Gastrocnemius medialis (tissue), 4 donors: ENCODE data around the gene PJVK. TPM values are rescaled to one million over a fixed set of nuclear protein-coding genes. Genes with fewer than 3 reads are reported as not detected.
A peak's percentile ranks its signal among the peaks of the same experiment; 100 is the strongest.

Experiments
- ATAC-seq, 2 donors: fragments of 150-250 bp; one replicate each; pipeline ENCODE4 v1.9.1; 2016
- DNase-seq, 2 donors: peaks; one replicate each; pipeline ENCODE4 v3.0.0-alpha.2; 2019
- H3K27ac ChIP-seq, 4 donors: fragments of 200-600 bp; sonication (generic); 1 replicate in 1 of 4; 2 replicates in 3 of 4; pipeline ENCODE4 v1.5.1; 2016 to 2018; ENCODE audit warnings: mild to moderate bottlenecking in 2 of 4, moderate library complexity in 1 of 4
- H3K27me3 ChIP-seq, 3 donors: fragments of 200-600 bp; sonication (generic) in 2 of 3; 1 replicate in 1 of 3; 2 replicates in 2 of 3; pipeline versions ENCODE4 v1.5.1 to v1.6.0; 2016 to 2019; ENCODE audit warnings: mild to moderate bottlenecking in 1 of 3, moderate library complexity in 1 of 3
- H3K36me3 ChIP-seq, 2 donors: fragments of 200-600 bp; sonication (generic) in 1 of 2; one replicate each; pipeline ENCODE4 v1.5.1; 2017 to 2018
- H3K4me1 ChIP-seq, 2 donors: fragments of 200-600 bp; sonication (generic) in 1 of 2; one replicate each; pipeline ENCODE4 v1.5.1; 2016 to 2017; ENCODE audit warnings: mild to moderate bottlenecking in 2 of 2
- H3K4me3 ChIP-seq, 4 donors: fragments of 200-600 bp; sonication (generic) in 3 of 4; 1 replicate in 1 of 4; 2 replicates in 3 of 4; pipeline ENCODE4 v1.5.1; 2016 to 2019; ENCODE audit warnings: mild to moderate bottlenecking in 2 of 4
- H3K9me3 ChIP-seq, 3 donors: fragments of 200-600 bp; sonication (generic) in 2 of 3; 1 replicate in 1 of 3; 2 replicates in 2 of 3; pipeline ENCODE4 v1.5.1; 2016 to 2019
- POLR2A ChIP-seq, 2 donors: fragments of 450-650 bp; IDR thresholded peaks; one replicate each; pipeline ENCODE4 v1.6.1; 2017; ENCODE audit warnings: antibody characterized with exemption in 2 of 2, mild to moderate bottlenecking in 2 of 2, moderate library complexity in 2 of 2
- in situ Hi-C, 4 donors: fragments of 200-750 bp; cut with MboI; loops; one replicate each; pipeline versions ENCODE4 v1.15.0 to v1.8.0; 2017; ENCODE audit warnings: low sequenced_read_pairs in 4 of 4
- intact Hi-C: fragments of 100-400 bp; cut with DNase I; formaldehyde crosslinking; loops from one replicate; pipeline ENCODE4 v1.15.1; 2023; ENCODE audit warnings: low total_unique reads
- total RNA-seq, 4 donors: library from RNA; depleted of rRNA; stranded (reverse); fragments of >200 nt; gene quantifications; one replicate each; pipeline versions ENCODE4 v1.1.0 to v1.2.3, GENCODE V29; 2016
- TF ChIP-seq, protein P1 (sequence below), 5 experiments: fragments of 450-650 bp in 3 of 5; fragments of 200-600 bp in 2 of 5; sonication (generic) in 2 of 5; IDR thresholded peaks in 4 of 5; conservative IDR thresholded peaks in 1 of 5; 1 replicate in 4 of 5; 2 replicates in 1 of 5; pipeline ENCODE4 v1.5.1; 2016 to 2019; ENCODE audit warnings: antibody characterized with exemption in 5 of 5, mild to moderate bottlenecking in 3 of 5, moderate library complexity in 3 of 5

Gene PJVK
- total RNA-seq, 4 donors from 2014 or later, result 0.16 to 3.9 (median 1.0) TPM

- Histone ChIP-seq H3K4me3 (no peak overlapping the region), H3K27me3 (no peaks in the 10 kb centered on the region), H3K27ac (no peak overlapping the region), H3K36me3 (peaks cover 0 to 92% of the 10 kb centered on the region in 2 donors), H3K4me1 (no peaks in the 10 kb centered on the region), H3K9me3 (no peaks in the 10 kb centered on the region)
- DNase-seq (no peak), ATAC-seq (no peak)
- in situ Hi-C loops, result no loop called here
- TF ChIP-seq, protein P1, sequence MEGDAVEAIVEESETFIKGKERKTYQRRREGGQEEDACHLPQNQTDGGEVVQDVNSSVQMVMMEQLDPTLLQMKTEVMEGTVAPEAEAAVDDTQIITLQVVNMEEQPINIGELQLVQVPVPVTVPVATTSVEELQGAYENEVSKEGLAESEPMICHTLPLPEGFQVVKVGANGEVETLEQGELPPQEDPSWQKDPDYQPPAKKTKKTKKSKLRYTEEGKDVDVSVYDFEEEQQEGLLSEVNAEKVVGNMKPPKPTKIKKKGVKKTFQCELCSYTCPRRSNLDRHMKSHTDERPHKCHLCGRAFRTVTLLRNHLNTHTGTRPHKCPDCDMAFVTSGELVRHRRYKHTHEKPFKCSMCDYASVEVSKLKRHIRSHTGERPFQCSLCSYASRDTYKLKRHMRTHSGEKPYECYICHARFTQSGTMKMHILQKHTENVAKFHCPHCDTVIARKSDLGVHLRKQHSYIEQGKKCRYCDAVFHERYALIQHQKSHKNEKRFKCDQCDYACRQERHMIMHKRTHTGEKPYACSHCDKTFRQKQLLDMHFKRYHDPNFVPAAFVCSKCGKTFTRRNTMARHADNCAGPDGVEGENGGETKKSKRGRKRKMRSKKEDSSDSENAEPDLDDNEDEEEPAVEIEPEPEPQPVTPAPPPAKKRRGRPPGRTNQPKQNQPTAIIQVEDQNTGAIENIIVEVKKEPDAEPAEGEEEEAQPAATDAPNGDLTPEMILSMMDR (IDR thresholded peaks at IDR 0.05 in 4 of 5, conservative IDR thresholded peaks at IDR 0.05 in 1 of 5), result no peak
- TF ChIP-seq POLR2A (IDR thresholded peaks at IDR 0.05), result no peak
- intact Hi-C loops, result no loop called here
Measured at GRCh38 chr2:178441426-178441825, 9.8 kb upstream of the PJVK start.

- H3K4me1 ChIP-seq, result peaks cover 26 to 27% of the 10 kb centered on the region in 2 donors
- intact Hi-C loops (loop anchor here (1.0 kb wide), 1 partner anchor 258 kb away; no protein-coding TSS in a partner anchor), in situ Hi-C loops (no loop called here)
- peak overlapping the region; percentile 88 to 100 (median 98) for H3K27ac ChIP-seq
- H3K27me3 ChIP-seq, result no peaks in the 10 kb centered on the region
- DNase-seq, result no peak
- no peak for TF ChIP-seq POLR2A (IDR thresholded peaks at IDR 0.05)
- TF ChIP-seq, protein P1 (IDR thresholded peaks at IDR 0.05 in 4 of 5, conservative IDR thresholded peaks at IDR 0.05 in 1 of 5), result no peak
- no peak for ATAC-seq
- H3K9me3 ChIP-seq, result no peaks in the 10 kb centered on the region
- peak overlapping the region in 3 of 4 donors; percentile 69 to 97 (median 89) for H3K4me3 ChIP-seq
- peaks cover 0 to 45% of the 10 kb centered on the region in 2 donors for H3K36me3 ChIP-seq
Measured at GRCh38 chr2:178448968-178449661, 2.1 kb upstream of the PJVK start.

DNA sequence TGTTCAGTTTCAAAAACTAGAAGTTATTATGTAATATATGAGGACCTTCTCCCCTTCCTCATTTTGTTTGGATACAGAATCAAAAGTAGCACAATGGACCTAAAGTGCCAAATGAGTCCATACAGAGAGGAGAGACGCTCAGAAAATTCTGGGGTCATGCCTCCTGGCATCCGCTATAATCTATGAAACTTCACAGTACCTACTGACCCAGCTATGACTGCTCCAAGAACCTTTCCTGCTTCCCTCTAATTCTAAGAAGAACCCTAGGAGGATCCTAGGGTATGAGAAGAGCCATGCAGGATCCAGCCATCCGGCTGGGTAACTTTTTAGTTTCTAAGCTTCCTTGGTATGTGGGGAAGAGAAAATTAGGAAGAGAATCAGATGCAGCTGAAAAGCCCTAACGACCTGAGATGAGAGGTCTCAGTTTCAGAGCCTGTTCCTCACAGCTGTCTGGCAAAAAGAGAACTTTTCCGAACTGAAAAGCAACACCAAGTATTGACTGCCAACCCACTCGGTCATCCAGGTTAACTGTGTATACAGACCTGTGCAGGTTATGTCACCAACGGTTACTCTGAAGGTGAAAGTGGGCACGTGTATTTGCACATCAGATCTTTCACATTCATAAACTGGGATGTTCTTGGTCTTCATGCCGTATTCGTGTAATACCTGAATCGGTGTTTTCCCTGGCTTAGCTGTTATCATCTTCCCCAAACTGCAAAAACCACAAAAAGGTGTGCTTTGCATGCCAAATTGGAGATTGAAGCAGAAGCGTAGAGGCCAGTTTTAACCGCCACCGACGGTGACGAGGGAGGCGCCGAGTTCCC lies 1.3 kb upstream of the PJVK start:
- peaks cover 26 to 27% of the 10 kb centered on the region in 2 donors for H3K4me1 ChIP-seq
- H3K27ac ChIP-seq, result peak overlapping the region; percentile 88 to 100 (median 98)
- no peaks in the 10 kb centered on the region for H3K9me3 ChIP-seq
- intact Hi-C loops, result loop anchor here (2.0 kb wide), 1 partner anchor 35 kb away; no protein-coding TSS in a partner anchor
- no peaks in the 10 kb centered on the region for H3K27me3 ChIP-seq
- peak in 1 of 2 donors; percentile 1 for ATAC-seq
- no peak for TF ChIP-seq POLR2A (IDR thresholded peaks at IDR 0.05)
- TF ChIP-seq, protein P1 (IDR thresholded peaks at IDR 0.05 in 4 of 5, conservative IDR thresholded peaks at IDR 0.05 in 1 of 5), result no peak
- no peak for DNase-seq
- in situ Hi-C loops, result no loop called here
- H3K36me3 ChIP-seq, result peaks cover 0 to 37% of the 10 kb centered on the region in 2 donors
- H3K4me3 ChIP-seq, result peak overlapping the region; percentile 69 to 97 (median 90)

GRCh38 chr2:178450524-178450773 lies 729 bp upstream of the PJVK start:
- no peak for TF ChIP-seq POLR2A (IDR thresholded peaks at IDR 0.05)
- TF ChIP-seq, protein P1 (IDR thresholded peaks at IDR 0.05 in 4 of 5, conservative IDR thresholded peaks at IDR 0.05 in 1 of 5), result peak in 1 of 5 experiments; percentile 6
- intact Hi-C loops (loop anchor here (2.0 kb wide), 1 partner anchor 36 kb away; no protein-coding TSS in a partner anchor), in situ Hi-C loops (no loop called here)
- H3K27ac ChIP-seq, result peak overlapping the region; percentile 88 to 100 (median 98)
- DNase-seq (peak; percentile 47 to 76), ATAC-seq (peak in 1 of 2 donors; percentile 48)
- peaks cover 26 to 27% of the 10 kb centered on the region in 2 donors for H3K4me1 ChIP-seq
- H3K9me3 ChIP-seq, result no peaks in the 10 kb centered on the region
- peaks cover 0 to 32% of the 10 kb centered on the region in 2 donors for H3K36me3 ChIP-seq
- H3K27me3 ChIP-seq, result no peaks in the 10 kb centered on the region
- peak overlapping the region; percentile 69 to 97 (median 90) for H3K4me3 ChIP-seq
